B cell (primary cell): ENCODE data around the gene NGEF.

Source experiments
- EZH2 ChIP-seq: IDR thresholded peaks from 2 replicates; pipeline ENCODE4 v1.6.1; 2012; ENCODE audit warnings: borderline replicate concordance, low read depth, mild to moderate bottlenecking, moderate library complexity, low read length; ENCODE audit not compliant: insufficient read depth, poor library complexity, severe bottlenecking
- TF ChIP-seq, protein P1 (sequence below): fragments of 200-600 bp; IDR thresholded peaks from one replicate; pipeline ENCODE4 v1.8.0; 2022; ENCODE audit warnings: antibody characterized with exemption, mild to moderate bottlenecking

DNA sequence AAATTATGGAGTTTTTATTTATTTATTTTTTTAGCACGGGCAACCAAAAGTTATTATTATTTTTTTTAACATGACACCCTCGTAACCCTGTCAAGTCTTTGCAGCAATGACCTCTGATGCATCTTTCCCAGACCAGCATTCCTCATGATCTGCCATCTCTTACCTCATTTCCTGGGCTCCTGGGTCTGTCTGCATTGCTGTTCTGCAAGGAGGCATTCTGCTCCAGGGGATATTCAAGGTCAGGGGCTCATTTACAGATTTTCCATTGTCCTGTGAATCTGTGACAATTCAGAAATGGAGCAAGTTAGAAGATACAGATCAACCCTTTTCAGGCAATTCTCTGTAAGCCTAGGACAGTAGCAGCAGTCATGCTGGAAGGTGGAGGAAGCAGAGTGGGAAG lies 43.0 kb downstream of the NGEF start:
- TF ChIP-seq, protein P1, sequence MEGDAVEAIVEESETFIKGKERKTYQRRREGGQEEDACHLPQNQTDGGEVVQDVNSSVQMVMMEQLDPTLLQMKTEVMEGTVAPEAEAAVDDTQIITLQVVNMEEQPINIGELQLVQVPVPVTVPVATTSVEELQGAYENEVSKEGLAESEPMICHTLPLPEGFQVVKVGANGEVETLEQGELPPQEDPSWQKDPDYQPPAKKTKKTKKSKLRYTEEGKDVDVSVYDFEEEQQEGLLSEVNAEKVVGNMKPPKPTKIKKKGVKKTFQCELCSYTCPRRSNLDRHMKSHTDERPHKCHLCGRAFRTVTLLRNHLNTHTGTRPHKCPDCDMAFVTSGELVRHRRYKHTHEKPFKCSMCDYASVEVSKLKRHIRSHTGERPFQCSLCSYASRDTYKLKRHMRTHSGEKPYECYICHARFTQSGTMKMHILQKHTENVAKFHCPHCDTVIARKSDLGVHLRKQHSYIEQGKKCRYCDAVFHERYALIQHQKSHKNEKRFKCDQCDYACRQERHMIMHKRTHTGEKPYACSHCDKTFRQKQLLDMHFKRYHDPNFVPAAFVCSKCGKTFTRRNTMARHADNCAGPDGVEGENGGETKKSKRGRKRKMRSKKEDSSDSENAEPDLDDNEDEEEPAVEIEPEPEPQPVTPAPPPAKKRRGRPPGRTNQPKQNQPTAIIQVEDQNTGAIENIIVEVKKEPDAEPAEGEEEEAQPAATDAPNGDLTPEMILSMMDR = no peak
- TF ChIP-seq EZH2 = no peak
